Activated gamma-delta T cell treated with Interleukin-2 at 50 U/mL for 16 hours (primary cell): Measurements from ENCODE around the gene STAG1.
"Not testable (repeated sequence)": the region's sequence is repeated elsewhere in the genome, so short reads cannot be mapped to it uniquely, and the experiment has no call there.

Experiments
- DNase-seq: peaks from one replicate; pipeline ENCODE4 v3.0.0-alpha.2; 2020

The STAG1 gene

GRCh38 chr3:136639069-136639468 lies 113.1 kb downstream of the STAG1 start:
- DNase-seq: no peak

DNA sequence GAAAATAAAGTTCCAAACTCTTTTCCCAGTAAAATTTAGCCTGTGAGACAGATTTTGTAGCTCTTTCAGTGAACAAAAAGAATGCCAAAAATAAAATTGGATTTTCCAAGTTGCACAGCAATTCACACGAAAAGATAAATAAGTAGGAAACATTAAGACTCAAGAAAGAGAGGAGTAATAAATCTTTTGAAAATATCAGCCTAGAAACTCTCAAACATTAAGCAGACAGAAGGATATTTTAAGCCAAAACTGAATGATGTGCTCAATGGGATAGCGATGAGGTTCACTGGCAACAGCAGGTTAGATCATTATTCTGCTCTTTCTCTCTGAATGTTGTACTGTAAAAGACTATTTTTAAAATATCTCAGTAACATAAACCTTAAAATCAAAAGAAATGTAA lies 115.0 kb downstream of the STAG1 start:
- no peak for DNase-seq

- no peak for DNase-seq
These were observed 117.4 kb downstream of the STAG1 start for GRCh38 chr3:136634821-136635220.

- DNase-seq: no peak
These were observed 119.5 kb downstream of the STAG1 start for GRCh38 chr3:136632625-136633081.

DNA sequence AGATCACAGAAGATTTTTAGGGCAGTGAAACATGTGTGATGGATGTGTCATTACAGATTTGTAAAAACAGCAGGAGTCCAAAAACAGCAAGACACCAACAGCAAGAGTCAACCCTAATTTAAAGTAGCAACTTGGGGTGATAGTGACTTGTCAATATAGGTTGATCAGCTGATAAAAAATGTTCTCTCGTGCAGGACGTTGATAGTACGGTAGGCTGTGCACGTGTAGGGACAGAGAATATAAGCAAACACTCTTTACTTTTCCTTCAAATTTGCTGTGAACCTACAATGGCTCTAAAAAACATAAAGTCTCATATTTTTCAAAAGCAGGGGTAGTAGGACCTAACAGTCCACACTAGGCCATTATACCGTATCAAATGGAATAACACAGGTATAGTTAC lies 120.8 kb downstream of the STAG1 start:
- DNase-seq: no peak

DNA sequence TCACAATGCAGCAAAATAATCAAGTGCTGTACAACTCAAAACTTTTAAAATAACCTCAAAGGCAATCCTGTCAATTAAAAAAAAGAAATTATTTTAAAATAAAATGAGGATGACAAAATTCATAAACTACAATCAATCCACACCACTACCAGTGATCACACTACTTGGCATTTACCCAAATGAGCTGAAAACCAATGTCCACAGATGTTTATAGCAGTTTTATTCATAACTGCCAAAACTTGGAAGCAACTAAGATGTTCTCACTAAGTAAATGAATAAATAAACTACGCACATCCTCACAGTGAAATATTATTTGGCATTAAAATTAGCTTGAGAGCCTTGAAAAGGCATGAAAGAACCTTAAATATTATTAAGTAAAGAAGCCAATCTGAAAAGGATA lies 121.3 kb downstream of the STAG1 start:
- no peak for DNase-seq

DNA sequence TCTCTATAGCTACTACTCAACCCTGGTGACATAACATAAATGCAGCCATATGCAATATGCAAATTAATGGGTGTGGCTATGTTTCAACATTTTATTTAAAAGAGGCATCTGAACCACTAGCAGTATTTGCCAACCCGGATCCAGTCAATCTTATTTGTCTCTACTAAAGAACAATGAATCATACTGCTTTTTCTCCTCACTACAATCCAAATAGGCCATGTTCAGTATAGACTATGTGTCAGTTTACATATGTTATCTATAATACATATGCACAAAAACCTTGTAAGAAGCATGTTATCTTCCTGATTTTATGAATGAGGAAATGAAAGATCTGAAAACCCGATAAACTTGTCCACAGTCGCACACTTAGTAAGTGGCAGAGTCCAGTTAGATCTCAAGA lies 125.7 kb downstream of the STAG1 start:
- no peak for DNase-seq

DNA sequence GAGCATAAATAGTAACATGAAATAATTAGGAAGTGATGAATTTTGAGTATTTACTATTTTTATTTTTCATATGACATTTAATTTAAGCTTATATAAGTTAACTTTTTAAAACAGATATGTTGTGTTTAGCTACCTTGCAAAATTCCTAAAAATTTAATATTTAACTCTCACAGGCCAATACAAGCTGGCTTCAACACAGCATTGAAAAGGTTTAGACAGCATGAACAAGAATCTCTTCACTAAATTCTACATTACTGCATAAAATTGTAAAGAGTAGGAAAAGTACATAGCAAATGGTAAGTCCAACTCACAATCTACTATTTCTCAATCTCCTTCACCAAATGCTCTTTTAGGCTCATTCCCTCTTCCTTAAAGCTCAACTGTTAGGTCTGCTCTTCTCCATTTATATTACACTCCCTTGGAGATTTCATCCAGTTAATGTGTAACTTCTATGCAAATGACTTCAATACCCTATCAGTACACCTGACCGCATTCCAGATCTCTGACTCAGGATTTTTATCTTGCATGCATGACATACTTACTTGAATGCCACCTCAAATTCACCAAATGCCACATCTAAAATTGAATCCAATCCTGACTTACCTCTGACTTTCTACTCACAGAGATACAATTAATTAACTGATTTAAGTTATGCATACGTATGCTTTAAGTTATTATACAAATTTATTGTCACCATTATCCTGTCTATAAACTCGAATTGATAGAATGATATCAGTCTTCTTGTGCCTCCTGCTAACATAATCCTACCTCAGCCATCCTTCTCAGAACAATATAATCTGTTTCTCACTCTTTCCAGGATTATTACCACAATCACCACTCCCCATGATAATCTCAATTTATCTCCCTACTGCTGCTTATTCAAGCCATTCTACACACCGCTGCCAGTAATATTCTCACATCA lies 127.0 kb downstream of the STAG1 start:
- no peak for DNase-seq

DNA sequence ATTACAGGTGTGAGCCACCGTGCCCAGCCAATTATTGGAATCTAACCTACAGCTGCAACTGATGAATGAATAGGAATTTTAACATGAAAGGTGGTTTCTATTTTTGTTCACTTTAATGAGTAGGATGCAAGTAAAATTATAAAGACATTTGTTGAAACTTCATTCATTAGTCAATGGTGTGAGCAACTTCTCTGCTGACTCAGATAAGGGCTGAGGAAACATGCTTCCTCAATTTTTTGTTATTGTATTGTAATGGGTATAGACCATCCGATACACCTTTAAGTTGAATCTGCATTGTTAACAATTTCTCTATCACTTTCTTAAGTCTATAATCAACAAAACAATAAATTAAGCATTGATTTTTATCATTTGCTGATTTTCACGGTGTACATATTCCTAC lies 127.8 kb downstream of the STAG1 start:
- DNase-seq: no peak

DNA sequence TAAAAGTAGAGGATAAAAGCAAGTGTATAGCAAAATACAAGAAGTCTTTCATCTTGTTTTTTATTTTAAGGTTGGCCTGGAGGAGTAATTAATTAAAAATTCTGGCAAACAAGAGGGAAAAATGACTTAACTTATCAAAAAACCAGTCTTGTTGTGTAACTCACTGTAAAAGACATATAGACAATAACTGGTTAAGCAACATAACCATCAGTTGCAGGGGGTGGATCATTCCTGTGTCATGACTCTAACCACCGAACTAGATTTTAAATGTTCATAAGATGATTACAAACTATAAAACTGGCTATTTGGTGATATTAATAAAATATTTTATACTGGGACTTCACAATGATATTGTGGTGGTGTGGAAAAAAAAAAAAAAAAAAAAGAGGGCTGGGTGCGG lies 130.6 kb downstream of the STAG1 start:
- no peak for DNase-seq

GRCh38 chr3:136620436-136620835 lies 131.7 kb downstream of the STAG1 start:
- no peak for DNase-seq

DNA sequence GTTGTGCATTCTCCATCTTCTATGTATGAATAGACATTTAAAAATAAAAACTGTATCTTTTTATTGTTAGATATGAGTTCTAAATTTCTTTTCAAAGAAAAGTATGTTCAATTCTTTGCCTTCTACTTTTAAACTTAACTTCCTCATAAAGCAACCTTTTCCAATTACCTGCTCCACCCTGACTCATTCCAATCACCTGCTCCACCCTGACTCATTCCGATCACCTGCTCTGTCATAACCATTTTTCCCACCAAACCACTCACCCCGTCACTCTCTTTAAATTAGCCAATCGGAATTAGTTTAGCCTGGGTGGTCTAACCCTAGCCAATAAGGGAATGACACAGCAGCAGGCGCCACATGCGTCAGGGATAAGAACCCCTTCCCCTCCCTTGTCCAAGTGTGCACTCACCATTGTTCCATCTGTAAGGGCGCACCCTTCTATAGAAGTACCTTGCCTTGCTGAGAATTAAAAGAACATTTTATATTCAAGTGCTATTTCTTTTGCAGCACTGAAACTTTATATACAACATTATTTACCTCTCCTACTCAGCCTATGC lies 134.1 kb downstream of the STAG1 start:
- not testable (repeated sequence) for DNase-seq

- no peak for DNase-seq
These were observed 135.0 kb downstream of the STAG1 start for GRCh38 chr3:136617198-136617597.

DNA sequence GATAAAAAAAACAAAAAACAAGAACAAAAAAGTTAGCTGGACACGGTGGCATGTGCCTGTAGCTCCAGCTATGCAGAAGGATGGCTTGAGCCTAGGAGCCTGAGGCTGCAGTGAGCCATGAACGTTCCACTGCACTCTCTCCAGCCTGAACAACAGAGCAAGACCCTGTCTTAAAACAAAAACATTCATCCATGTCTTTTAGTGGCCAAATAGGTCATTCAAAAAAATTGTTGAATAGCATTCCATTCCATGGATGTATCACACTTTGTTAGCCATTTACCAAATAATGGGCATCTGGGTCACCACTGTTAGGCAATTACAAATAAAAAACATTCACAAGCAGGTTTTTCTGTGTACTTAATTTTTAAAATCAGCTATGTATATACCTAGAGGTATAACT lies 139.7 kb downstream of the STAG1 start:
- no peak for DNase-seq

GRCh38 chr3:136606990-136607389 lies 145.2 kb downstream of the STAG1 start:
- DNase-seq: no peak

GRCh38 chr3:136606216-136606615 lies 146.0 kb downstream of the STAG1 start:
- not testable (repeated sequence) for DNase-seq

GRCh38 chr3:136604961-136605360 lies 147.2 kb downstream of the STAG1 start:
- no peak for DNase-seq

GRCh38 chr3:136602818-136603217 lies 149.4 kb downstream of the STAG1 start:
- no peak for DNase-seq

DNA sequence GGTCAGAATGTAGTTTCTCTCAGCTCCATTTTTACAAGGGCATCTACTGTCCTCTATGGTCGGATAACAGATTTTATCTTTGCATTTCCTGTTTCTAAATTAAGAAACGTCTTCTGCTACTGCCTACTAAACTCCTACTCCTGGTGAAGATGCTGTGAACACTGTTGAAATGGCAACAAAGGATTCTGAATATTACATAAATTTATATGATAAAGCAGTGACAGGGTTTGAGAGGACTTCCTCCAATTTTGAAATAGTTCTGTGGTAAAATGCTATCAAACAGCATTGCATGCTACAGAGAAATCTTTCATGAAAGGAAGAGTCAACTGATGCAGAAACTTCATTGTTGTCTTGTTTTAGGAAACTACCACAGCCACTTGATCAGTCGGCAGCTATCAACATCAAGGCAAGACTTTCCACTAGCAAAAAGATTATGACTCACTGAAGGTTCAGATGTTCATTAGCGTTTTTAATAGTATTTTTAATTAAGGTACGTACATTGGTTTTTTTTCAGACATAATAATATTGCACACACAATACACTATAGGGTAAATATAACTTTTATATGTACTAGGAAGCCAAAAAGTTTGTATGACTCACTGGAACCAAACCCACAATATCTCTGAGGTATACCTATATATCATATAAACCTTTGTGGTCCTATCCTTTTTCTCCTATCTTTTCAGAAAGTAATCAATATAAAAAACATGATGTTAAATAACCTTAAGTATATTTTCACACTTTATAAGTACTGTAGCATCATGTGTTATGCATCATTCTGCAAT lies 156.1 kb downstream of the STAG1 start:
- no peak for DNase-seq

DNA sequence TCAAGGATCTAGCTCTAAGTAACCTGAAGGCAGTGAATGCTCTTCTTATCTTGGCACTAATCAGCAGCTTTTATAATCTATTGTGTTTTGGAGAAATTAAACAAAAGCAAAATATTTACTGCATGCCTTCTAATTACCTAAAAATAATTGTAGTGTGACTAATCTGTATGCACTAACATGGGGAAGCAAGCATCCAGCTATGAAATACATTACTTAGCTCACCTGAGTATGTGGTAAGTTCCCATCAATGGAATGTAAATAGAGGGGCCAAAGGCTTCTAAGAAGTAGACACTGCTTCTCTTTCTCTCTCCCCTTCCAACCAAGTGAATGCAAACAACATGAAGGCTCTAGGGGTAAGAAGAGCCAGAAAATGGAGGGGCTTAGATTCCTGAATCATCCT lies 165.6 kb downstream of the STAG1 start:
- no peak for DNase-seq

GRCh38 chr3:136584728-136585127 lies 167.4 kb downstream of the STAG1 start:
- DNase-seq: no peak

DNA sequence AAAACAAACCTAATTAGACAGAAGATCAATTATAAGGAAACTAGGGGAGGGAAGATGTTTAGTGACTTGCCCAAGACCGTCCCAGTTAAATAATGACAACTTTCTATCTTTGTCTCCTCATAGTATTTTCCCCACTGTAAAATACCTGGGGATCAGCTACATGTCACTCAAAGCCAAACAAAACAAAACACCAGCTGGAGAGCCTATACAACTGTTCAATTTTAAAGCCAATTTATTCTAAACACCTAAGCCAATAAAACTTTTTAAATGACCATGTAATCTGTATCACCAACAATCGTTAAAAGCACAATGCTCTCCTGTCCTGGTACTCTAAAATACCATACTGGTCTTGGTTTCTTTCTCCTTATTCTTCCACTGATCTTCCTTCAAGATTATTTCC lies 168.4 kb downstream of the STAG1 start:
- no peak for DNase-seq

GRCh38 chr3:136577791-136578190 lies 174.4 kb downstream of the STAG1 start:
- no peak for DNase-seq
